Hepatocyte (in vitro differentiated cells): ENCODE data around the gene PCGF5.

ENCODE experiments used
- CTCF ChIP-seq: fragments of 200-600 bp; sonication (generic); IDR thresholded peaks from 2 replicates; pipeline ENCODE4 v1.5.1; 2016; ENCODE audit warnings: antibody characterized with exemption, mild to moderate bottlenecking; ENCODE audit not compliant: poor library complexity
- EZH2phosphoT487 ChIP-seq: fragments of 200-600 bp; sonication (generic); IDR thresholded peaks from one replicate; pipeline ENCODE4 v1.6.1; 2018; ENCODE audit warnings: antibody characterized with exemption, mild to moderate bottlenecking, low read depth, moderate library complexity; ENCODE audit not compliant: unreplicated experiment, severe bottlenecking

- TF ChIP-seq CTCF (no peak), EZH2phosphoT487 (no peak)
Measured at GRCh38 chr10:91328320-91328984, 108.0 kb downstream of the PCGF5 start.
